ENCODE data around the gene CDH13. TPM values are rescaled to one million over a fixed set of nuclear protein-coding genes. Genes with fewer than 3 reads are reported as not detected.

The CDH13 gene
- total and polyA plus RNA-seq, 2 donors (not counting 1 experiment from before 2014, with no cell fraction given), result 27.6 to 96.7 TPM

DNA sequence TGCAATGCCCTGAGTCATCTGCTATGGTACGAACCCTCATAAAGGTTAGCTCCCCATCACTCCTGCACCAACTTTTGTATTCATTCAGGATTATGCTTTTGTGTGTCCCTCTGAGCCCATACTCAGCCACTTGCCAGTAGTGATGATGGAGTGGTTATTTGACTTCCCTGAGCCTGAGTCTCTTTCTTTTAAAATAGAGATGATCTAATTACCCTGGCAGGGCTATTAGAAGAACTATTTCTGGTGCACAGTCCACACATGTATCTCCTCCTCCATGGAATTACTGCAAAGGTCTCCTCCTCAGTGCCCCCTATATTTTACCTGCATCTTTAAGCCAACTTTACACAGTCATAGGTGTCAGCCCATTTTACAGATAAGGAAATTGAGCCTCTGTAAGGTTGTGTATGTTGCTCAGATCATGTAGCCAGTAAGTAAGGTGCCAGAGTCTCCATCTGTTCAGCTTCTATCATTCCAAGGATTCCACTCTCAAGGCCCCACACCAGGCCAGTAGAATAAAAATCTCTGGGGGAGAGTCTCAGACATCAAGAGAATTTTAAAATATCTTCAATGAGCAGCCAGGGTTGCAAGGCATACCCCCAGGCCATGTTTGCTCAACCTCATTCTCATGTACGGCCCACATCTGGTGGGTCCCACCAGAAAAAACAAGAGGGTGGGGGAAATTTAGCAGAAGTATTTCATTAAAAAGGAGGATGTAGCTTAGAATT lies 847.3 kb downstream of the CDH13 start:
- Histone ChIP-seq H3K9me3 (ENCODE audit: control insufficient read depth, insufficient read depth, low read depth, low read length) (no peaks in the 10 kb centered on the region), H3K4me3 (replicated peaks in 1 of 4; ENCODE audit: control extremely low read depth in 1 of 4, insufficient read depth in 1 of 4, low read depth in 3 of 4, low read length in 4 of 4) (no peak overlapping the region), H3K79me2 (ENCODE audit: control insufficient read depth, insufficient read depth, low read length) (no peaks in the 10 kb centered on the region), H3K4me1 (ENCODE audit: control insufficient read depth, extremely low read depth, insufficient read depth, low read length) (no peaks in the 10 kb centered on the region), H3K27me3 (ENCODE audit: control insufficient read depth, insufficient read depth, low read length) (no peaks in the 10 kb centered on the region), H3K4me2 (ENCODE audit: extremely low read depth, insufficient read depth, low read length) (no peak overlapping the region), H4K20me1 (ENCODE audit: control insufficient read depth, extremely low read depth, insufficient read depth, low read length) (no peaks in the 10 kb centered on the region), H3K9ac (ENCODE audit: insufficient read depth, low read length) (no peak overlapping the region), H3K36me3 (ENCODE audit: control insufficient read depth, insufficient read depth, low read length) (no peaks in the 10 kb centered on the region), H3K27ac (ENCODE audit: insufficient read depth, low read length) (no peak overlapping the region), H2AFZ (ENCODE audit: low read length) (no peak overlapping the region)
- DNase-seq (ENCODE audit: low read depth in 2 of 2), result no peak
- TF ChIP-seq EZH2 (IDR thresholded peaks at IDR 0.05; ENCODE audit: low read length, missing control alignments), result no peak
- no peak for TF ChIP-seq CTCF (conservative IDR thresholded peaks at IDR 0.05 in 1 of 2, IDR thresholded peaks at IDR 0.05 in 1 of 2; ENCODE audit: low read depth in 1 of 2, low read length in 2 of 2)

DNA sequence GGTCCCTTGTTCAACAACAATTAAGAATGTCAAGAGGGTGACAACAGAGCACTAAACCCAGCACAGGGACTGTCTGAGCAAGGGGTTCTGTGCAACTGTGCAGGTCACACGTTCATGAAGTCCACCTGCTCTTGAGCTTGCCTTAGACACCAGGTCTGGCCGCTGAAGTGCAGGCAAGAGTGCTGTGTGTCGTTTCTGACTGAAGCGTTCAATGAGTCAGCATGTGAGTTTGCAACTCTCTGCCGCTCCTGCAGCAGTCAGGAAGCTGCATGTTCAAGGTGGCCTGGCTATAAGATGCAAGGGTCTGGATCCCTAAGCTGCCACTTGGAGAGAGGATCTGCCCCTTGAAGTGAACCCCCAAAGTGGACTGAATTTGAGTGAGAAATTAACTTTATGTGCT lies 848.3 kb downstream of the CDH13 start:
- Histone ChIP-seq H3K9me3 (ENCODE audit: control insufficient read depth, insufficient read depth, low read depth, low read length) (no peaks in the 10 kb centered on the region), H3K27ac (ENCODE audit: insufficient read depth, low read length) (no peak overlapping the region), H3K4me1 (ENCODE audit: control insufficient read depth, extremely low read depth, insufficient read depth, low read length) (no peaks in the 10 kb centered on the region), H2AFZ (ENCODE audit: low read length) (no peak overlapping the region), H3K4me2 (ENCODE audit: extremely low read depth, insufficient read depth, low read length) (no peak overlapping the region), H4K20me1 (ENCODE audit: control insufficient read depth, extremely low read depth, insufficient read depth, low read length) (no peaks in the 10 kb centered on the region), H3K79me2 (ENCODE audit: control insufficient read depth, insufficient read depth, low read length) (no peaks in the 10 kb centered on the region), H3K4me3 (replicated peaks in 1 of 4; ENCODE audit: control extremely low read depth in 1 of 4, insufficient read depth in 1 of 4, low read depth in 3 of 4, low read length in 4 of 4) (no peak overlapping the region), H3K9ac (ENCODE audit: insufficient read depth, low read length) (no peak overlapping the region), H3K36me3 (ENCODE audit: control insufficient read depth, insufficient read depth, low read length) (no peaks in the 10 kb centered on the region), H3K27me3 (ENCODE audit: control insufficient read depth, insufficient read depth, low read length) (no peaks in the 10 kb centered on the region)
- TF ChIP-seq EZH2 (IDR thresholded peaks at IDR 0.05; ENCODE audit: low read length, missing control alignments) (no peak), CTCF (conservative IDR thresholded peaks at IDR 0.05 in 1 of 2, IDR thresholded peaks at IDR 0.05 in 1 of 2; ENCODE audit: low read depth in 1 of 2, low read length in 2 of 2) (no peak)
- no peak for DNase-seq (ENCODE audit: low read depth in 2 of 2)

DNA sequence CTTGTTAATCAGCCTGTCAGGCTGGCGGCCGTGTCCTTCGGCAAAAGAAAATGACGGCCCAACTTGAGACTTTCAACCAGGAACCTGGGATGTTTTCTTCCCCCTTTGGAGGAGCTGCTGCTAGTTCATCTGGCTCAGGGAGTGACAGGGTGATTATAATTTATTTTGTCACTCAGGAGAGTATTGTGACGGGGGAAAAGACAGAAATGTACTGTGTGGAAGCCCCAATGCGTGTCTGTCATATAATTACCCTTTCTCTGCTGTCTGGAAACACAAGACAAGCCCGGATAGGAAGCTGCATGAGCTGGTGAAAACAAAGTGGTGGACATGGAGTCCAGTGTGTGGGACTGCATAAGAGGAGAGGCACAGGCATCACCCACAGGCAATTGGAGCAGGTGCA lies 854.8 kb downstream of the CDH13 start:
- no peaks in the 10 kb centered on the region for H3K36me3 ChIP-seq (ENCODE audit: control insufficient read depth, insufficient read depth, low read length)
- H3K4me3 ChIP-seq (replicated peaks in 1 of 4; ENCODE audit: control extremely low read depth in 1 of 4, insufficient read depth in 1 of 4, low read depth in 3 of 4, low read length in 4 of 4), result no peak overlapping the region
- no peak overlapping the region for H3K9ac ChIP-seq (ENCODE audit: insufficient read depth, low read length)
- no peak for TF ChIP-seq CTCF (conservative IDR thresholded peaks at IDR 0.05 in 1 of 2, IDR thresholded peaks at IDR 0.05 in 1 of 2; ENCODE audit: low read depth in 1 of 2, low read length in 2 of 2)
- TF ChIP-seq EZH2 (IDR thresholded peaks at IDR 0.05; ENCODE audit: low read length, missing control alignments), result no peak
- no peaks in the 10 kb centered on the region for H3K4me1 ChIP-seq (ENCODE audit: control insufficient read depth, extremely low read depth, insufficient read depth, low read length)
- H3K9me3 ChIP-seq (ENCODE audit: control insufficient read depth, insufficient read depth, low read depth, low read length), result no peaks in the 10 kb centered on the region
- no peaks in the 10 kb centered on the region for H4K20me1 ChIP-seq (ENCODE audit: control insufficient read depth, extremely low read depth, insufficient read depth, low read length)
- H3K27me3 ChIP-seq (ENCODE audit: control insufficient read depth, insufficient read depth, low read length), result no peaks in the 10 kb centered on the region
- H3K79me2 ChIP-seq (ENCODE audit: control insufficient read depth, insufficient read depth, low read length), result no peaks in the 10 kb centered on the region
- no peak overlapping the region for H3K27ac ChIP-seq (ENCODE audit: insufficient read depth, low read length)
- H3K4me2 ChIP-seq (ENCODE audit: extremely low read depth, insufficient read depth, low read length), result no peak overlapping the region
- H2AFZ ChIP-seq (ENCODE audit: low read length), result no peak overlapping the region
- no peak for DNase-seq (ENCODE audit: low read depth in 2 of 2)

All from fibroblast of lung (primary cell).